B cell (primary cell): ENCODE results near the gene ATP8B3. TPM values are rescaled to one million over a fixed set of nuclear protein-coding genes. Genes with fewer than 3 reads are reported as not detected.

ENCODE experiments used
- ATAC-seq: fragments of 200-7000 bp; cut with Tn5 transposase; one replicate; pipeline ENCODE4 v1.10.0; 2021; ENCODE audit warnings: low read depth, mild to moderate bottlenecking, moderate number of reproducible peaks, moderate library complexity
- CTCF ChIA-PET: fragments of 350-600 bp; sonication (Branson Sonifier 250); formaldehyde crosslinking; loops from one replicate; lab custom pipeline; 2021; ENCODE audit warnings: antibody characterized with exemption, inconsistent platforms; lab: Charles Lee
- POLR2A ChIA-PET: fragments of 350-600 bp; sonication (Branson Sonifier 250); formaldehyde crosslinking; loops from one replicate; lab custom pipeline; 2021; ENCODE audit warnings: antibody characterized with exemption; lab: Charles Lee
- DNase-seq: peaks from one replicate; pipeline ENCODE4 v3.0.0; 2013
- H2AFZ ChIP-seq: 2 replicates; pipeline ENCODE4 v1.6.1; 2012; ENCODE audit warnings: mild to moderate bottlenecking, low read depth, low read length; ENCODE audit not compliant: insufficient read depth, poor library complexity, severe bottlenecking
- H3K27ac ChIP-seq, 2 donors: 1 replicate in 1 of 2; 2 replicates in 1 of 2; pipeline ENCODE4 v1.5.1; 2012 to 2013; ENCODE audit warnings: low read length in 2 of 2, mild to moderate bottlenecking in 2 of 2, moderate library complexity in 1 of 2
- H3K27me3 ChIP-seq, 4 experiments: fragments of 200-600 bp in 1 of 4; sonication (generic) in 1 of 4; replicated peaks in 1 of 4; 1 replicate in 2 of 4; 2 replicates in 2 of 4; pipeline versions ENCODE4 v1.6.1 to v1.7.0; 2013 to 2016; ENCODE audit warnings: low read length in 3 of 4, mild to moderate bottlenecking in 2 of 4, mixed read lengths in 1 of 4, moderate library complexity in 1 of 4; ENCODE audit not compliant: insufficient read depth in 4 of 4, control insufficient read depth in 3 of 4; ENCODE audit errors: control extremely low read depth in 1 of 4
- H3K36me3 ChIP-seq, 2 experiments: replicated peaks in 1 of 2; 1 replicate in 1 of 2; 2 replicates in 1 of 2; pipeline versions ENCODE4 v1.6.1 to v1.7.1; 2013; ENCODE audit warnings: low read length in 1 of 2; ENCODE audit not compliant: insufficient read depth in 2 of 2, control insufficient read depth in 1 of 2; ENCODE audit errors: control extremely low read depth in 1 of 2, extremely low read depth in 1 of 2
- H3K4me1 ChIP-seq, 2 donors: fragments of 200-600 bp in 1 of 2; sonication (generic) in 1 of 2; 1 replicate in 1 of 2; 2 replicates in 1 of 2; pipeline versions ENCODE4 v1.5.1 to v1.6.1; 2013 to 2017; ENCODE audit warnings: low read length in 2 of 2; ENCODE audit not compliant: control insufficient read depth in 2 of 2, insufficient read depth in 2 of 2
- H3K4me2 ChIP-seq: replicated peaks from 2 replicates; pipeline ENCODE3; 2012; ENCODE audit warnings: mild to moderate bottlenecking, low read depth, low read length; ENCODE audit not compliant: poor library complexity, severe bottlenecking
- H3K4me3 ChIP-seq, 5 experiments: fragments of 200-600 bp in 1 of 5; sonication (generic) in 1 of 5; 1 replicate in 3 of 5; 2 replicates in 2 of 5; pipeline versions ENCODE4 v1.5.1 to v1.7.0; 2011 to 2016; ENCODE audit warnings: low read length in 4 of 5, mild to moderate bottlenecking in 4 of 5, low read depth in 2 of 5, control low read depth in 1 of 5, moderate library complexity in 1 of 5; ENCODE audit not compliant: insufficient read depth in 1 of 5; ENCODE audit errors: control extremely low read depth in 1 of 5, extremely low read depth in 1 of 5
- H3K79me2 ChIP-seq: fragments of 200-600 bp; sonication (generic); one replicate; pipeline ENCODE4 v1.6.0; 2016; ENCODE audit warnings: low read length; ENCODE audit not compliant: control insufficient read depth, insufficient read depth
- H3K9ac ChIP-seq: fragments of 200-600 bp; sonication (generic); 2 replicates; pipeline ENCODE4 v1.6.1; 2017; ENCODE audit warnings: mild to moderate bottlenecking, low read length, moderate library complexity
- H3K9me3 ChIP-seq, 3 donors: one replicate each; pipeline versions ENCODE4 v1.6.1 to v1.7.1; 2013; ENCODE audit warnings: low read length in 2 of 3; ENCODE audit not compliant: control insufficient read depth in 2 of 3, insufficient read depth in 1 of 3; ENCODE audit errors: control extremely low read depth in 1 of 3
- H4K20me1 ChIP-seq: 2 replicates; pipeline ENCODE4 v1.6.0; 2012; ENCODE audit warnings: mild to moderate bottlenecking, low read length; ENCODE audit not compliant: insufficient read depth, control insufficient read depth, poor library complexity, severe bottlenecking
- H3K27ac Mint-ChIP-seq: one replicate; pipeline ENCODE4 v1.8.0; 2021; ENCODE audit warnings: mixed read lengths
- H3K27me3 Mint-ChIP-seq: one replicate; pipeline ENCODE4 v1.8.0; 2021; ENCODE audit warnings: mixed read lengths
- H3K4me1 Mint-ChIP-seq: one replicate; pipeline ENCODE4 v1.8.0; 2021; ENCODE audit warnings: mixed read lengths
- H3K4me3 Mint-ChIP-seq: one replicate; pipeline ENCODE4 v1.8.0; 2021; ENCODE audit warnings: mixed read lengths
- H3K9me3 Mint-ChIP-seq: one replicate; pipeline ENCODE4 v1.8.0; 2022; ENCODE audit warnings: mixed read lengths; ENCODE audit not compliant: insufficient read depth
- EZH2 ChIP-seq: IDR thresholded peaks from 2 replicates; pipeline ENCODE4 v1.6.1; 2012; ENCODE audit warnings: borderline replicate concordance, low read depth, mild to moderate bottlenecking, moderate library complexity, low read length; ENCODE audit not compliant: insufficient read depth, poor library complexity, severe bottlenecking
- WGBS: methylation state at CpG from one replicate; pipeline ENCODE4 v1.1.5; 2013; ENCODE audit warnings: missing lambda C conversion rate; ENCODE audit not compliant: insufficient coverage; 5-methylcytosine and 5-hydroxymethylcytosine counted together
- intact Hi-C: fragments of 100-400 bp; cut with micrococcal nuclease; formaldehyde crosslinking; loops from one replicate; pipeline ENCODE4 v1.10.0; 2022
- polyA plus RNA-seq: library from polyadenylated mRNA; depleted of rRNA; stranded (reverse); fragments of >200 nt; gene quantifications from 2 replicates; pipeline ENCODE4 v1.2.3, GENCODE V29; 2012
- total RNA-seq, 2 donors: library from RNA; stranded (reverse); fragments of 120-200 nt in 1 of 2; gene quantifications; 1 replicate in 1 of 2; 2 replicates in 1 of 2; pipeline versions ENCODE4 v1.2.3 to v1.2.4, GENCODE V29; 2013 to 2022
- TF ChIP-seq, protein P1 (sequence below): fragments of 200-600 bp; IDR thresholded peaks from one replicate; pipeline ENCODE4 v1.8.0; 2022; ENCODE audit warnings: antibody characterized with exemption, mild to moderate bottlenecking

The ATP8B3 gene
- total and polyA plus RNA-seq, 2 donors (not counting 1 experiment from before 2014, with no cell fraction given) = 0.89 to 5.1 TPM

DNA sequence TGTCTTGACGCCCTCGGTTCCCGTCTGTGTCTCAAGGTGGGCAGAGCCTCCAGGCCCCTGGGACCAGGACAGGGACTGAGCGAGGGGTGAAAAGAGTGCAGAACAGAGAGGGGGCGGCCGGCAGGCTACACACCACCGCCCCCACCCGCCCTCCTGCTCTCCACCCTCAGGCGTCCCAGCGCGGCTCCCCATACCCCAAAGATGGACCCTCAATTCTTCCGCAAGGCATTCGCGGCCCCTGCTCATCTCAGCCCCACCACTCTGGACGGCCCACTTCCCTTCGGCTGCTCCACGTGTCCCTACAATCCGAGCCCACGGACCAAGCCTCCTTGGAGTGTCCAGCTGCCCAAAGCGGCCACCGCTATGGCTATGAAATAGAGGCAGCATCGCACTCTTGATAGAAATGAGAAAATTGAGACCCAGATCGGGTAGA lies 49.5 kb upstream of the ATP8B3 start:
- CTCF ChIA-PET = interaction anchor here (1.2 kb wide), 1 partner anchor 12 kb away, joined by 4 read pairs; no protein-coding TSS in a partner anchor
- no peak overlapping the region for H2AFZ ChIP-seq
- Mint-ChIP-seq H3K4me3 (peak overlapping the region; percentile 90), H3K4me1 (peaks cover 46% of the 10 kb centered on the region), H3K27ac (peak overlapping the region; percentile 94), H3K27me3 (no peaks in the 10 kb centered on the region), H3K9me3 (no peaks in the 10 kb centered on the region)
- intact Hi-C loops = loop anchor here (5.0 kb wide), 2 partner anchors 306 to 406 kb away; no protein-coding TSS in a partner anchor
- no peak for DNase-seq
- 36% methylated on average over 18 of the region's 23 CpGs for WGBS
- H3K79me2 ChIP-seq = peaks cover 52% of the 10 kb centered on the region
- TF ChIP-seq EZH2 = no peak
- TF ChIP-seq, protein P1, sequence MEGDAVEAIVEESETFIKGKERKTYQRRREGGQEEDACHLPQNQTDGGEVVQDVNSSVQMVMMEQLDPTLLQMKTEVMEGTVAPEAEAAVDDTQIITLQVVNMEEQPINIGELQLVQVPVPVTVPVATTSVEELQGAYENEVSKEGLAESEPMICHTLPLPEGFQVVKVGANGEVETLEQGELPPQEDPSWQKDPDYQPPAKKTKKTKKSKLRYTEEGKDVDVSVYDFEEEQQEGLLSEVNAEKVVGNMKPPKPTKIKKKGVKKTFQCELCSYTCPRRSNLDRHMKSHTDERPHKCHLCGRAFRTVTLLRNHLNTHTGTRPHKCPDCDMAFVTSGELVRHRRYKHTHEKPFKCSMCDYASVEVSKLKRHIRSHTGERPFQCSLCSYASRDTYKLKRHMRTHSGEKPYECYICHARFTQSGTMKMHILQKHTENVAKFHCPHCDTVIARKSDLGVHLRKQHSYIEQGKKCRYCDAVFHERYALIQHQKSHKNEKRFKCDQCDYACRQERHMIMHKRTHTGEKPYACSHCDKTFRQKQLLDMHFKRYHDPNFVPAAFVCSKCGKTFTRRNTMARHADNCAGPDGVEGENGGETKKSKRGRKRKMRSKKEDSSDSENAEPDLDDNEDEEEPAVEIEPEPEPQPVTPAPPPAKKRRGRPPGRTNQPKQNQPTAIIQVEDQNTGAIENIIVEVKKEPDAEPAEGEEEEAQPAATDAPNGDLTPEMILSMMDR = no peak
- H4K20me1 ChIP-seq = peaks cover 57% of the 10 kb centered on the region
- peak overlapping the region; percentile 46 to 93 (median 74) for H3K4me3 ChIP-seq
- H3K4me1 ChIP-seq = peaks cover 38 to 60% of the 10 kb centered on the region in 2 donors
- no peaks in the 10 kb centered on the region for H3K36me3 ChIP-seq
- H3K4me2 ChIP-seq = peak overlapping the region; percentile 98
- no peak for ATAC-seq
- no peaks in the 10 kb centered on the region for H3K27me3 ChIP-seq
- POLR2A ChIA-PET = interaction anchor here (0.6 kb wide), 1 partner anchor 224 kb away, joined by 6 read pairs; no protein-coding TSS in a partner anchor
- H3K9ac ChIP-seq = peak overlapping the region; percentile 85
- no peaks in the 10 kb centered on the region for H3K9me3 ChIP-seq
- peak overlapping the region; percentile 33 to 72 for H3K27ac ChIP-seq
